Activated T-cell treated with anti-CD3 and anti-CD28 coated beads, Interleukin-2, amount 50 U/mL, for 72 hours (primary cell): ENCODE data around the gene ACADS. TPM values are rescaled to one million over a fixed set of nuclear protein-coding genes. Genes with fewer than 3 reads are reported as not detected.

Experiments
- ATAC-seq, 2 donors: fragments of 150-1000 bp; cut with Tn5 transposase; replicated peaks in 1 of 2; 2 replicates each; pipeline ENCODE4 v1.10.0; 2021; ENCODE audit warnings: moderate library complexity in 2 of 2, mild to moderate bottlenecking in 1 of 2
- DNase-seq, 2 donors: peaks; one replicate each; pipeline ENCODE4 v3.0.0; 2021 to 2022; ENCODE audit warnings: mixed read lengths in 1 of 2
- H3K27ac Mint-ChIP-seq: one replicate; pipeline ENCODE4 v1.8.0; 2022; ENCODE audit warnings: mild to moderate bottlenecking, moderate library complexity, mixed read lengths
- H3K27me3 Mint-ChIP-seq: one replicate; pipeline ENCODE4 v1.8.0; 2022; ENCODE audit warnings: low read depth, mixed read lengths
- H3K36me3 Mint-ChIP-seq, 2 donors: one replicate each; pipeline ENCODE4 v1.8.0; 2022; ENCODE audit warnings: mixed read lengths in 2 of 2, mild to moderate bottlenecking in 1 of 2; ENCODE audit not compliant: insufficient read depth in 2 of 2
- H3K4me1 Mint-ChIP-seq: one replicate; pipeline ENCODE4 v1.8.0; 2022; ENCODE audit warnings: low read depth, mixed read lengths
- H3K4me3 Mint-ChIP-seq, 2 donors: one replicate each; pipeline ENCODE4 v1.8.0; 2022; ENCODE audit warnings: mild to moderate bottlenecking in 2 of 2, mixed read lengths in 2 of 2, moderate library complexity in 2 of 2
- H3K9me3 Mint-ChIP-seq, 2 donors: one replicate each; pipeline ENCODE4 v1.8.0; 2022; ENCODE audit warnings: mixed read lengths in 2 of 2
- total RNA-seq, 2 donors: library from RNA; stranded (reverse); gene quantifications; one replicate each; pipeline ENCODE4 v1.2.3, GENCODE V29; 2022

The ACADS gene
- total RNA-seq, 2 donors from 2014 or later: 17.8 to 20.0 TPM

GRCh38 chr12:120739821-120740613 lies 14.4 kb downstream of the ACADS start:
- no peaks in the 10 kb centered on the region for H3K9me3 Mint-ChIP-seq
- no peaks in the 10 kb centered on the region for H3K27me3 Mint-ChIP-seq
- no peak overlapping the region for H3K4me3 Mint-ChIP-seq
- H3K4me1 Mint-ChIP-seq: no peaks in the 10 kb centered on the region
- no peak overlapping the region for H3K27ac Mint-ChIP-seq
- no peaks in the 10 kb centered on the region for H3K36me3 Mint-ChIP-seq
- ATAC-seq (no peak), DNase-seq (no peak)

GRCh38 chr12:120740871-120741270 lies 15.2 kb downstream of the ACADS start:
- no peak for ATAC-seq
- Mint-ChIP-seq H3K4me1 (no peaks in the 10 kb centered on the region), H3K9me3 (no peaks in the 10 kb centered on the region), H3K36me3 (no peaks in the 10 kb centered on the region), H3K27me3 (no peaks in the 10 kb centered on the region), H3K27ac (no peak overlapping the region), H3K4me3 (no peak overlapping the region)
- no peak for DNase-seq

GRCh38 chr12:120741476-120742421 lies 16.1 kb downstream of the ACADS start:
- no peaks in the 10 kb centered on the region for H3K36me3 Mint-ChIP-seq
- no peak overlapping the region for H3K27ac Mint-ChIP-seq
- DNase-seq (no peak), ATAC-seq (no peak)
- H3K4me1 Mint-ChIP-seq: no peaks in the 10 kb centered on the region
- no peaks in the 10 kb centered on the region for H3K9me3 Mint-ChIP-seq
- no peaks in the 10 kb centered on the region for H3K27me3 Mint-ChIP-seq
- H3K4me3 Mint-ChIP-seq: no peak overlapping the region

- Mint-ChIP-seq H3K27ac (no peak overlapping the region), H3K36me3 (no peaks in the 10 kb centered on the region)
Measured at GRCh38 chr12:120744922-120745493, 19.4 kb downstream of the ACADS start.

GRCh38 chr12:120748242-120748641 lies 22.6 kb downstream of the ACADS start:
- peak in 1 of 2 donors; percentile 22 for ATAC-seq
- no peak for DNase-seq
- no peaks in the 10 kb centered on the region for H3K27me3 Mint-ChIP-seq

More at GRCh38 chr12:120744922-120745493, 19.4 kb downstream of the ACADS start:
- no peaks in the 10 kb centered on the region for H3K27me3 Mint-ChIP-seq
- ATAC-seq (no peak), DNase-seq (no peak)
- no peaks in the 10 kb centered on the region for H3K9me3 Mint-ChIP-seq
- no peak overlapping the region for H3K4me3 Mint-ChIP-seq
- H3K4me1 Mint-ChIP-seq: no peaks in the 10 kb centered on the region

GRCh38 chr12:120749256-120749655 lies 23.6 kb downstream of the ACADS start:
- no peak overlapping the region for H3K4me3 Mint-ChIP-seq
- H3K4me1 Mint-ChIP-seq: peaks cover 6% of the 10 kb centered on the region
- peaks cover 0 to 1% of the 10 kb centered on the region in 2 donors for H3K36me3 Mint-ChIP-seq
- no peaks in the 10 kb centered on the region for H3K27me3 Mint-ChIP-seq
- DNase-seq (no peak), ATAC-seq (no peak)
- H3K9me3 Mint-ChIP-seq: peaks cover 1 to 2% of the 10 kb centered on the region in 2 donors
- no peak overlapping the region for H3K27ac Mint-ChIP-seq

More at GRCh38 chr12:120748242-120748641, 22.6 kb downstream of the ACADS start:
- H3K36me3 Mint-ChIP-seq: no peaks in the 10 kb centered on the region
- H3K4me1 Mint-ChIP-seq: no peaks in the 10 kb centered on the region
- no peak overlapping the region for H3K4me3 Mint-ChIP-seq
- H3K9me3 Mint-ChIP-seq: no peaks in the 10 kb centered on the region
- no peak overlapping the region for H3K27ac Mint-ChIP-seq

GRCh38 chr12:120750806-120751205 lies 25.2 kb downstream of the ACADS start:
- peaks cover 4 to 8% of the 10 kb centered on the region in 2 donors for H3K36me3 Mint-ChIP-seq
- ATAC-seq (no peak), DNase-seq (no peak)
- peaks cover 6% of the 10 kb centered on the region in 2 donors for H3K9me3 Mint-ChIP-seq
- H3K27me3 Mint-ChIP-seq: no peaks in the 10 kb centered on the region
- H3K27ac Mint-ChIP-seq: no peak overlapping the region
- H3K4me3 Mint-ChIP-seq: no peak overlapping the region
- H3K4me1 Mint-ChIP-seq: peaks cover 16% of the 10 kb centered on the region

- no peaks in the 10 kb centered on the region for H3K27me3 Mint-ChIP-seq
Measured at GRCh38 chr12:120751389-120751788, 25.8 kb downstream of the ACADS start.

GRCh38 chr12:120754792-120755191 lies 29.2 kb downstream of the ACADS start:
- H3K4me3 Mint-ChIP-seq: no peak overlapping the region
- ATAC-seq (no peak), DNase-seq (no peak)
- peaks cover 6% of the 10 kb centered on the region in 2 donors for H3K9me3 Mint-ChIP-seq
- H3K36me3 Mint-ChIP-seq: peaks cover 4 to 8% of the 10 kb centered on the region in 2 donors
- peak overlapping the region; percentile 59 for H3K27ac Mint-ChIP-seq
- H3K4me1 Mint-ChIP-seq: peaks cover 20% of the 10 kb centered on the region
- H3K27me3 Mint-ChIP-seq: no peaks in the 10 kb centered on the region

More at GRCh38 chr12:120751389-120751788, 25.8 kb downstream of the ACADS start:
- no peak overlapping the region for H3K4me3 Mint-ChIP-seq
- H3K27ac Mint-ChIP-seq: no peak overlapping the region
- peaks cover 4 to 8% of the 10 kb centered on the region in 2 donors for H3K36me3 Mint-ChIP-seq
- peaks cover 16% of the 10 kb centered on the region for H3K4me1 Mint-ChIP-seq
- no peak for ATAC-seq
- peaks cover 6% of the 10 kb centered on the region in 2 donors for H3K9me3 Mint-ChIP-seq
- DNase-seq: no peak

- Mint-ChIP-seq H3K9me3 (peaks cover 6% of the 10 kb centered on the region in 2 donors), H3K27ac (peak overlapping the region; percentile 59), H3K36me3 (peaks cover 4 to 8% of the 10 kb centered on the region in 2 donors), H3K4me3 (no peak overlapping the region), H3K27me3 (no peaks in the 10 kb centered on the region), H3K4me1 (peaks cover 20% of the 10 kb centered on the region)
- ATAC-seq (no peak), DNase-seq (no peak)
Measured at GRCh38 chr12:120755269-120755668, 29.6 kb downstream of the ACADS start.

GRCh38 chr12:120757226-120757742 lies 31.7 kb downstream of the ACADS start:
- ATAC-seq: no peak
- H3K4me3 Mint-ChIP-seq: no peak overlapping the region
- H3K36me3 Mint-ChIP-seq: peaks cover 4 to 8% of the 10 kb centered on the region in 2 donors
- peaks cover 20% of the 10 kb centered on the region for H3K4me1 Mint-ChIP-seq
- H3K27me3 Mint-ChIP-seq: no peaks in the 10 kb centered on the region
- DNase-seq: no peak
- H3K9me3 Mint-ChIP-seq: peaks cover 6% of the 10 kb centered on the region in 2 donors
- H3K27ac Mint-ChIP-seq: no peak overlapping the region

GRCh38 chr12:120757949-120758348 lies 32.3 kb downstream of the ACADS start:
- no peak overlapping the region for H3K4me3 Mint-ChIP-seq
- DNase-seq (no peak), ATAC-seq (no peak)
- no peak overlapping the region for H3K27ac Mint-ChIP-seq
- peaks cover 6% of the 10 kb centered on the region in 2 donors for H3K9me3 Mint-ChIP-seq
- H3K27me3 Mint-ChIP-seq: no peaks in the 10 kb centered on the region
- peaks cover 20% of the 10 kb centered on the region for H3K4me1 Mint-ChIP-seq
- peaks cover 4 to 8% of the 10 kb centered on the region in 2 donors for H3K36me3 Mint-ChIP-seq
